Heart right ventricle (tissue), 16 donors: ENCODE data around the gene MICAL3. TPM values are rescaled to one million over a fixed set of nuclear protein-coding genes. Genes with fewer than 3 reads are reported as not detected.

Source experiments
- ATAC-seq, 8 donors: fragments of 200-7000 bp; cut with Tn5 transposase; one replicate each; pipeline ENCODE4 v1.9.1; 2020; ENCODE audit warnings: mild to moderate bottlenecking in 8 of 8, moderate library complexity in 8 of 8, moderate number of reproducible peaks in 1 of 8
- DNase-seq, 2 donors: peaks; one replicate each; pipeline ENCODE4 v3.0.0-alpha.2; 2020
- H3K27ac ChIP-seq, 10 donors: fragments of 200-600 bp; sonication (generic) in 2 of 10; one replicate each; pipeline versions ENCODE4 v1.5.0 to v1.8.0; 2020 to 2022; ENCODE audit warnings: mild to moderate bottlenecking in 3 of 10
- H3K27me3 ChIP-seq, 7 donors: fragments of 200-600 bp; one replicate each; pipeline ENCODE4 v1.8.0; 2021 to 2022; ENCODE audit warnings: mild to moderate bottlenecking in 2 of 7
- H3K36me3 ChIP-seq, 9 donors: fragments of 200-600 bp; sonication (generic) in 1 of 9; one replicate each; pipeline versions ENCODE4 v1.5.0 to v1.8.0; 2020 to 2022; ENCODE audit warnings: mild to moderate bottlenecking in 2 of 9
- H3K4me1 ChIP-seq, 9 donors: fragments of 200-600 bp; sonication (generic) in 1 of 9; one replicate each; pipeline versions ENCODE4 v1.5.0 to v1.8.0; 2020 to 2022; ENCODE audit warnings: mild to moderate bottlenecking in 4 of 9
- H3K4me3 ChIP-seq, 10 donors: fragments of 200-600 bp; sonication (generic) in 2 of 10; one replicate each; pipeline versions ENCODE4 v1.5.0 to v1.8.0; 2020 to 2022; ENCODE audit warnings: mild to moderate bottlenecking in 7 of 10, moderate library complexity in 2 of 10
- H3K9me3 ChIP-seq, 11 donors: fragments of 200-600 bp in 10 of 11; sonication (generic) in 2 of 11; one replicate each; pipeline versions ENCODE4 v1.5.0 to v1.8.0; 2013 to 2022; ENCODE audit warnings: mild to moderate bottlenecking in 2 of 11, control low read depth in 1 of 11, moderate library complexity in 1 of 11
- WGBS, 2 donors: extraction: QIAGEN DNeasy Blood & Tissue Kit; methylation state at CpG; one replicate each; pipeline ENCODE4 v1.1.7; 2013; ENCODE audit warnings: inconsistent platforms in 1 of 2; 5-methylcytosine and 5-hydroxymethylcytosine counted together
- intact Hi-C, 10 donors: fragments of 100-400 bp; cut with DNase I; formaldehyde crosslinking; loops; one replicate each; pipeline versions ENCODE4 v1.11.1 to v1.14.2; 2022
- polyA plus RNA-seq, 2 donors: library from polyadenylated mRNA; stranded (reverse); fragments of 200-250 nt; gene quantifications; one replicate each; pipeline ENCODE4 v1.2.3, GENCODE V29; 2013
- total RNA-seq, 10 donors: library from RNA; stranded (reverse); fragmentation: NEBNext Ultra II Directional in 3 of 10; extraction: Animal tissue kit (Norgen Biotek cat#: 25700) in 3 of 10; gene quantifications; one replicate each; pipeline versions ENCODE4 v1.2.1 to v1.2.4, GENCODE V29; 2021 to 2023
- TF ChIP-seq, protein P1 (sequence below), 9 donors: fragments of 200-600 bp; sonication (generic) in 2 of 9; IDR thresholded peaks; one replicate each; pipeline versions ENCODE4 v1.5.0 to v1.8.0; 2021 to 2022; ENCODE audit warnings: antibody characterized with exemption in 9 of 9, mild to moderate bottlenecking in 5 of 9, moderate library complexity in 1 of 9
- donor health status: Arrhythmogenic right ventricular cardiomyopathy.
- donor health status: ischemic (EF 13 %, LVEDD 7.1; RV severe dilation, severe dysfunction).
- donor health status: healthy with polysubstance abuse.
- donor health status: DM: no; HTN: yes; CAD: no.
- donor health status: DM: no; HTN: no; CAD: no.
- donor health status: ischemic (EF 25% LVEDD 6.9; RV normal size, moderate dysfunction).
- donor health status: ischemic (EF 25% LVEDD 5.7; RV mildly dilated, moderate dysfunction).
- donor health status: healthy.
- donor health status: DM: yes; HTN: yes; CAD: no.
- donor health status: Ischemic cardiomyopathy.
- donor health status: ischemic (EF 35%, LVEDD 5.7; RV mildly dilated, moderate dysfunction).
- donor health status: nonischemic (EF 11% LVEDD 7.7; RV severe dilation, severe dysfunction).
- donor health status: DM: yes; HTN: yes; CAD: no.
- donor health status: PGD.
- donor health status: ischemic (EF 29% LVEDD 5.4; RV normal size, mild dysfunction).
- donor health status: nonischemic (EF 23%, LVEDD 6.1; RV moderate dilation, normal function).

The MICAL3 gene
- total and polyA plus RNA-seq, 12 donors, result 13.2 to 137 (median 109) TPM

- WGBS, 2 donors, result 24 to 33% methylated on average over 30 to 31 of the region's 31 CpGs
- Histone ChIP-seq H3K4me3 (peak overlapping the region in 1 of 10 donors; percentile 4), H3K27ac (peak overlapping the region in 8 of 10 donors; percentile 54 to 81 (median 72)), H3K9me3 (no peaks in the 10 kb centered on the region), H3K4me1 (peaks cover 18 to 53% (median 41%) of the 10 kb centered on the region in 9 donors), H3K27me3 (no peaks in the 10 kb centered on the region), H3K36me3 (peaks cover 0 to 61% (median 3%) of the 10 kb centered on the region in 9 donors)
- TF ChIP-seq, protein P1, sequence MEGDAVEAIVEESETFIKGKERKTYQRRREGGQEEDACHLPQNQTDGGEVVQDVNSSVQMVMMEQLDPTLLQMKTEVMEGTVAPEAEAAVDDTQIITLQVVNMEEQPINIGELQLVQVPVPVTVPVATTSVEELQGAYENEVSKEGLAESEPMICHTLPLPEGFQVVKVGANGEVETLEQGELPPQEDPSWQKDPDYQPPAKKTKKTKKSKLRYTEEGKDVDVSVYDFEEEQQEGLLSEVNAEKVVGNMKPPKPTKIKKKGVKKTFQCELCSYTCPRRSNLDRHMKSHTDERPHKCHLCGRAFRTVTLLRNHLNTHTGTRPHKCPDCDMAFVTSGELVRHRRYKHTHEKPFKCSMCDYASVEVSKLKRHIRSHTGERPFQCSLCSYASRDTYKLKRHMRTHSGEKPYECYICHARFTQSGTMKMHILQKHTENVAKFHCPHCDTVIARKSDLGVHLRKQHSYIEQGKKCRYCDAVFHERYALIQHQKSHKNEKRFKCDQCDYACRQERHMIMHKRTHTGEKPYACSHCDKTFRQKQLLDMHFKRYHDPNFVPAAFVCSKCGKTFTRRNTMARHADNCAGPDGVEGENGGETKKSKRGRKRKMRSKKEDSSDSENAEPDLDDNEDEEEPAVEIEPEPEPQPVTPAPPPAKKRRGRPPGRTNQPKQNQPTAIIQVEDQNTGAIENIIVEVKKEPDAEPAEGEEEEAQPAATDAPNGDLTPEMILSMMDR (IDR thresholded peaks at IDR 0.05), result peak; percentile 97 to 100 (median 100)
- ATAC-seq (peak; percentile 62 to 88 (median 80)), DNase-seq (peak; percentile 83 to 85)
- intact Hi-C loops, result loop anchor here in 9 of 10 donors (1.0 to 5.0 kb wide), 11 partner anchors 42 to 246 kb away; partner anchors contain the start of genes MICAL3 (in 4 of the 9) and PEX26 (in 3 of the 9)
These were observed 194.1 kb downstream of the MICAL3 start for GRCh38 chr22:17830043-17830961.

DNA sequence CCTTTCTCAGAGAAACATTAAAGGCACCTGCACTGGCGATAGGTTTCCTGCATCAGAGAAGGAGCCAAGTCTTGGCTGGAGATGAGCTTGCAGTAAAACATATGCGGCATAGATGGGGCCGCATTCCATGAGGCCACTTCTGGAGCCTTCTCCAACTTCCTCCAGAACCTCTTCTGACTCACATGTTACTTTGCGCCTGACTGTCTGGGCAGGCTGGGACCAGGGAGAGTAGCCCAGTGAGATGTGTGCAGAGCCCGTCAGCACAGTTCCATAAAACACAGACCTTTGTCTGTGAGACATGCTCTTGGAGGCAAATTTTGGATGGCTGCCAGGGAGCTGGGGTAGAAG lies 194.7 kb downstream of the MICAL3 start:
- 70 to 71% methylated on average over 5 of the region's 5 CpGs for WGBS, 2 donors

DNA sequence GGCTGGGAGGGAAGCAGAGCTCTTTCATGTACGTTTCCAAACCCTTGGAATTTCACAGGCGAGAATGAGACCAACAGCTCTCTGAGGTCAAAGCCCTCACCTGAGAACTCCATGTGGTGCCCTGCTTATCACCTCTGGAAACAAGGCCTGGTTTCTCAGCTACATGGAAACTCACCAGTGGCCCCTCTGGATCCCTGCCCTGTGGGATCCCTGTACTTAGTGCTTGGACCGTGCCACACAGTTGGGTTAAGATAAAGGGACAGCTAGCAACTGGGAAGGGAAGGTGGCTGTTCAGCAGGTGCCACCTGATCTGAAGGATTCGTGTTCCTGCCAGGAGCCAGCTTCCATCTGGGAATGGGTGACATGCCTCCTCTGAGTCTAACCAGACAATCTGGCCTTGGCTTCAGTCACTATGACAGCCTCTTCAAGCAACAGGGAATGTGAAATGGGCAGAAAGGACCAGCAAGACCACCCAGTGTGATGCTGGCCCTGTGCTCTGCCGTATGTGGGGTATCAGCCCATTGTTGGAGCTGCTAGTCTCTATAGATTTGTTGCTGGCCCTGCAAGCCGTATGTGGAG lies 195.8 kb downstream of the MICAL3 start:
- no peak overlapping the region for H3K4me3 ChIP-seq
- H3K9me3 ChIP-seq, result no peaks in the 10 kb centered on the region
- peak overlapping the region in 4 of 10 donors; percentile 3 to 53 (median 10) for H3K27ac ChIP-seq
- TF ChIP-seq, protein P1 (IDR thresholded peaks at IDR 0.05), result no peak
- ATAC-seq (no peak), DNase-seq (peak in 1 of 2 donors; percentile 39)
- 61 to 72% methylated on average over 6 of the region's 6 CpGs for WGBS, 2 donors
- no peaks in the 10 kb centered on the region for H3K27me3 ChIP-seq
- intact Hi-C loops, result loop anchor here in 3 of 10 donors (1.0 to 10.0 kb wide), 5 partner anchors 196 to 249 kb away; partner anchors contain the start of genes MICAL3 (in 1 of the 3) and PEX26 (in 1 of the 3)
- peaks cover 0 to 62% (median 8%) of the 10 kb centered on the region in 9 donors for H3K36me3 ChIP-seq
- H3K4me1 ChIP-seq, result peaks cover 18 to 59% (median 38%) of the 10 kb centered on the region in 9 donors

More for the DNA sequence above, 194.7 kb downstream of the MICAL3 start:
- H3K27ac ChIP-seq, result peak overlapping the region in 2 of 10 donors; percentile 43 to 70
- H3K36me3 ChIP-seq, result peaks cover 0 to 62% (median 8%) of the 10 kb centered on the region in 9 donors
- ATAC-seq (peak in 4 of 8 donors; percentile 1 to 3 (median 2)), DNase-seq (no peak)
- intact Hi-C loops, result loop anchor here (1.0 to 10.0 kb wide), 14 partner anchors 43 to 248 kb away; partner anchors contain the start of genes MICAL3 (in 5 of the 10) and PEX26 (in 4 of the 10)
- no peaks in the 10 kb centered on the region for H3K27me3 ChIP-seq
- no peak overlapping the region for H3K4me3 ChIP-seq
- no peaks in the 10 kb centered on the region for H3K9me3 ChIP-seq
- TF ChIP-seq, protein P1 (IDR thresholded peaks at IDR 0.05), result no peak
- H3K4me1 ChIP-seq, result peaks cover 18 to 54% (median 41%) of the 10 kb centered on the region in 9 donors

DNA sequence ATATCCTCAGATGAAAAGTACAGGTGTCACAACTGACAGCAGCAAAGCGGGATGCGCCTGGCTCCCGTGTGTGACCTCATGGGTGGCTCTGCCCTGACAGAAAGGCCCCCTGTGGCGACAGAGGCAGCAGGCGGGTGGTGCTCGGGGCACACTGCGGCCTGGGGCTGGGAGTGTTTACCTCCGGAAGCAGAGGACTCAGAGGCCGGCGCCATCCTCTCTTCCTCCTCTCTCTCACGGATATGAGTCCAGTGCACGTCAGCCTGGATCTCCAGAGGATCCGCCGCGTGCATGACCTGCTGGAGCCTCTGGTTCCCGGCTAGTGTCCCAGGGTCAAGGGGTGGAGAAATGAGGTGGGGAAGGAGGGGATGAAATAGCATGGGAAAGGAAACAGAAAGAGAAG lies 196.9 kb downstream of the MICAL3 start:
- intact Hi-C loops, result loop anchor here in 3 of 10 donors (2.0 to 10.0 kb wide), 5 partner anchors 197 to 250 kb away; partner anchors contain the start of genes MICAL3 (in 1 of the 3) and PEX26 (in 1 of the 3)
- Histone ChIP-seq H3K4me1 (peaks cover 9 to 48% (median 28%) of the 10 kb centered on the region in 9 donors), H3K27ac (no peak overlapping the region)

More for the DNA sequence above, 196.9 kb downstream of the MICAL3 start:
- TF ChIP-seq, protein P1 (IDR thresholded peaks at IDR 0.05), result no peak
- 84 to 93% methylated on average over 16 of the region's 16 CpGs for WGBS, 2 donors
- DNase-seq (no peak), ATAC-seq (no peak)
- no peaks in the 10 kb centered on the region for H3K27me3 ChIP-seq
- no peak overlapping the region for H3K4me3 ChIP-seq
- peaks cover 0 to 70% (median 8%) of the 10 kb centered on the region in 9 donors for H3K36me3 ChIP-seq
- H3K9me3 ChIP-seq, result no peaks in the 10 kb centered on the region
